Spleen (tissue), 11 donors: ENCODE measurements around the gene RSBN1L. TPM values are rescaled to one million over a fixed set of nuclear protein-coding genes. Genes with fewer than 3 reads are reported as not detected.

Source experiments
- DNase-seq: peaks from one replicate; pipeline ENCODE4 v3.0.0-alpha.2; 2020
- H3K27ac ChIP-seq, 8 donors: fragments of 200-600 bp; sonication (generic) in 7 of 8; 1 replicate in 4 of 8; 2 replicates in 4 of 8; pipeline versions ENCODE4 v1.5.0 to v1.8.0; 2016 to 2021; ENCODE audit warnings: inconsistent platforms in 4 of 8, mild to moderate bottlenecking in 4 of 8, moderate library complexity in 1 of 8
- H3K27me3 ChIP-seq, 7 donors: fragments of 200-600 bp; sonication (generic) in 6 of 7; replicated peaks in 1 of 7; 1 replicate in 4 of 7; 2 replicates in 3 of 7; pipeline versions ENCODE4 v1.5.0 to v1.8.0; 2016 to 2021; ENCODE audit warnings: inconsistent platforms in 3 of 7, mild to moderate bottlenecking in 1 of 7
- H3K36me3 ChIP-seq, 6 donors: fragments of 200-600 bp; sonication (generic) in 5 of 6; 1 replicate in 4 of 6; 2 replicates in 2 of 6; pipeline versions ENCODE4 v1.5.0 to v1.8.0; 2016 to 2021; ENCODE audit warnings: inconsistent platforms in 2 of 6
- H3K4me1 ChIP-seq, 6 donors: fragments of 200-600 bp; sonication (generic) in 5 of 6; 1 replicate in 3 of 6; 2 replicates in 3 of 6; pipeline versions ENCODE4 v1.5.0 to v1.8.0; 2016 to 2021; ENCODE audit warnings: inconsistent platforms in 3 of 6
- H3K4me3 ChIP-seq, 8 donors: fragments of 200-600 bp; sonication (generic) in 7 of 8; 1 replicate in 4 of 8; 2 replicates in 4 of 8; pipeline versions ENCODE4 v1.5.0 to v1.8.0; 2016 to 2021; ENCODE audit warnings: inconsistent platforms in 4 of 8, mild to moderate bottlenecking in 4 of 8, moderate library complexity in 2 of 8
- H3K9me3 ChIP-seq, 8 donors: fragments of 200-600 bp; sonication (generic) in 7 of 8; 1 replicate in 4 of 8; 2 replicates in 4 of 8; pipeline versions ENCODE4 v1.5.0 to v1.8.0; 2016 to 2021; ENCODE audit warnings: inconsistent platforms in 4 of 8
- POLR2A ChIP-seq, 3 donors: fragments of 450-650 bp; IDR thresholded peaks; one replicate each; pipeline ENCODE4 v1.5.1; 2017; ENCODE audit warnings: antibody characterized with exemption in 3 of 3, mild to moderate bottlenecking in 1 of 3
- POLR2AphosphoS5 ChIP-seq, 3 donors: sonication (generic); formaldehyde crosslinking; IDR thresholded peaks; one replicate each; pipeline ENCODE4 v1.5.1; 2017; ENCODE audit warnings: antibody characterized with exemption in 3 of 3
- whole genome bisulfite sequencing, 5 donors: extraction: QIAGEN DNeasy Blood & Tissue Kit in 3 of 5; methylation state at CpG; one replicate each; pipeline versions ENCODE4 v1.1.5 to v1.1.7; 2013 to 2018; 5-methylcytosine and 5-hydroxymethylcytosine counted together
- intact Hi-C: fragments of 100-400 bp; cut with DNase I; formaldehyde crosslinking; loops from one replicate; pipeline ENCODE4 v1.15.0; 2023; ENCODE audit warnings: low total_unique reads
- polyA plus RNA-seq, 3 donors: library from polyadenylated mRNA; stranded (reverse); fragments of 200-250 nt; gene quantifications; one replicate each; pipeline ENCODE4 v1.2.1, GENCODE V29; 2013
- total RNA-seq, 7 donors: library from RNA; depleted of rRNA in 3 of 7; stranded (reverse); fragments of >200 nt in 3 of 7; fragmentation: NEBNext Ultra II Directional in 4 of 7; extraction: Animal tissue kit (Norgen Biotek cat#: 25700) in 4 of 7; gene quantifications; one replicate each; pipeline versions ENCODE4 v1.1.0 to v1.2.1, GENCODE V29; 2016 to 2021
- TF ChIP-seq, protein P1 (sequence below), 11 experiments: fragments of 200-600 bp in 7 of 11; fragments of 450-650 bp in 4 of 11; sonication (generic) in 4 of 11; IDR thresholded peaks in 8 of 11; conservative IDR thresholded peaks in 3 of 11; 1 replicate in 7 of 11; 2 replicates in 4 of 11; pipeline versions ENCODE4 v1.4.0 to v1.8.0; 2016 to 2021; ENCODE audit warnings: antibody characterized with exemption in 11 of 11, inconsistent platforms in 4 of 11, mild to moderate bottlenecking in 1 of 11
- donor health status: healthy with polysubstance abuse.
- donor health status: DM: no; HTN: no; CAD: no; lungs with moderate emphysema.
- donor health status: DM: no; HTN: no; CAD: no.
- donor health status: Bipolar disorder and iron deficiency.
- donor health status: healthy.
- donor health status: DM: no; HTN: no; CAD: no.
- donor health status: DM: yes; HTN: yes; CAD: no.

RSBN1L gene
- total and polyA plus RNA-seq, 10 donors = 9.4 to 32.5 (median 27.5) TPM

DNA sequence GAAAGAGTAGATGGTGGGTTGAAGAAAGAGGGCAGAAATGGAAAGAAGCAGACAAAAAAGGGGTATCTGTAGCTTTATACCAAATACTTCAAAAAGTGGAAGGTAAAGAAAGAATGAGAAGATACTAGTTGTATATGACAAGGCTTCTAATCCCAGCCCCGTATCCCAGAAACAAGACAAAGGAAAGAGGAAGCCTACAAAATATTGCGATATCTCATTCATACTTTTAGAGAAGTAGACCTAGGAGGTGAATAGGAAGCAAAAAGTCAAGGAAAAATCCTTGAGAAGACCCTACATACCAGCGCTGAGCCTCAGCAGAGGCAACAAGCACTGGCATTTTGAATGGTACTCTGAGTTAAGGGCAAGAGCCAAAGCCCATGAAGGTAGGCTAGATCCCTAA lies 128.9 kb downstream of the RSBN1L start:
- DNase-seq = no peak
- Histone ChIP-seq H3K4me1 (peaks cover 4 to 59% (median 35%) of the 10 kb centered on the region in 6 donors), H3K27me3 (no peaks in the 10 kb centered on the region), H3K9me3 (peaks cover 11 to 55% (median 46%) of the 10 kb centered on the region in 8 donors), H3K36me3 (peaks cover 0 to 23% (median 4%) of the 10 kb centered on the region in 6 donors), H3K4me3 (no peak overlapping the region), H3K27ac (peak overlapping the region in 5 of 8 donors; percentile 2 to 84 (median 78))
- WGBS, 5 donors = 72 to 89% (median 80%) methylated on average over 3 of the region's 3 CpGs
- intact Hi-C loops = no loop called here
- TF ChIP-seq, protein P1, sequence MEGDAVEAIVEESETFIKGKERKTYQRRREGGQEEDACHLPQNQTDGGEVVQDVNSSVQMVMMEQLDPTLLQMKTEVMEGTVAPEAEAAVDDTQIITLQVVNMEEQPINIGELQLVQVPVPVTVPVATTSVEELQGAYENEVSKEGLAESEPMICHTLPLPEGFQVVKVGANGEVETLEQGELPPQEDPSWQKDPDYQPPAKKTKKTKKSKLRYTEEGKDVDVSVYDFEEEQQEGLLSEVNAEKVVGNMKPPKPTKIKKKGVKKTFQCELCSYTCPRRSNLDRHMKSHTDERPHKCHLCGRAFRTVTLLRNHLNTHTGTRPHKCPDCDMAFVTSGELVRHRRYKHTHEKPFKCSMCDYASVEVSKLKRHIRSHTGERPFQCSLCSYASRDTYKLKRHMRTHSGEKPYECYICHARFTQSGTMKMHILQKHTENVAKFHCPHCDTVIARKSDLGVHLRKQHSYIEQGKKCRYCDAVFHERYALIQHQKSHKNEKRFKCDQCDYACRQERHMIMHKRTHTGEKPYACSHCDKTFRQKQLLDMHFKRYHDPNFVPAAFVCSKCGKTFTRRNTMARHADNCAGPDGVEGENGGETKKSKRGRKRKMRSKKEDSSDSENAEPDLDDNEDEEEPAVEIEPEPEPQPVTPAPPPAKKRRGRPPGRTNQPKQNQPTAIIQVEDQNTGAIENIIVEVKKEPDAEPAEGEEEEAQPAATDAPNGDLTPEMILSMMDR (IDR thresholded peaks at IDR 0.05 in 8 of 11, conservative IDR thresholded peaks at IDR 0.05 in 3 of 11) = no peak
- TF ChIP-seq POLR2A (IDR thresholded peaks at IDR 0.05) = no peak
- TF ChIP-seq POLR2AphosphoS5 (IDR thresholded peaks at IDR 0.05) = no peak

DNA sequence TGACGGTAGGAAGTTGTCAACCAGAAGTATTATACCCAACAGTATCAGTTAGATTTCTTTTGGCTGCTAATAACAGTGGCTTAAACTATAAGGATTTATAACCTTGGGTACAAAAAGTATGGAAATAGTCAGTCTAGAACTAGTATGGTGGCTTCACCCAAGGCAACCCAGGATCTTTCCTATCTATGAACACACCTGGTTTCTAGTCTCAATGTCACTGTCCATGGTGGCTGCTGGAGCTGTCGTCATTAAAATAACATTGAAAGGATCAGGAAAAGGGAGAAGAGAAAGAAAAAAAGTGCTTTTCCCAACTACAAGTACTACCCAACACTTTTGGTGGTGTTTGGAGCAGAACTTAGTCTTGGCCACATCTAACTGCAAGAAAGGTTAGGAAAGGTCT lies 130.0 kb downstream of the RSBN1L start:
- 83 to 100% (median 92%) methylated on average over 2 of the region's 2 CpGs for WGBS, 5 donors
- no peak overlapping the region for H3K4me3 ChIP-seq
- peaks cover 4 to 71% (median 44%) of the 10 kb centered on the region in 6 donors for H3K4me1 ChIP-seq
- intact Hi-C loops = no loop called here
- H3K36me3 ChIP-seq = peaks cover 0 to 11% (median 0%) of the 10 kb centered on the region in 6 donors
- TF ChIP-seq POLR2AphosphoS5 (IDR thresholded peaks at IDR 0.05) = no peak
- no peak overlapping the region for H3K27ac ChIP-seq
- no peak for DNase-seq
- H3K27me3 ChIP-seq = no peaks in the 10 kb centered on the region
- peaks cover under 1 to 43% (median 34%) of the 10 kb centered on the region in 8 donors for H3K9me3 ChIP-seq

DNA sequence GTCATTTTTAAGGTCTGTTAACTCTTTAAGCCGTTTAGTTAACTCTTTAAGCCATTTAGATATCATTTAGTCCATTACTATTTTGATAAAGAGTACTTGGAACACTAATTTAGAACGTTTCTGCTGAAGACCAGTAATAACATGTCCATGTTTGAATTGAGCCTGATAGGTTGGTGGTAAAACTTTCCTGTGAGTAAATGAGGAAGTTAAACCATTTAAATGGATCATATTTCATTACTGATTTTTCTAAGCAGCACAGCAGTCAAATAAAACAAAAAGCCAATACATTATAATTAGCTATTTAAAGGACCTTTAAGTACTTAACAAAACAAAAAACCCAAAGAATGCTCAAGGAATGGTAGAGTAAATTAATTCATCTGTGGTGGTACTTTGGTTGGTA lies 131.7 kb downstream of the RSBN1L start:
- no peak overlapping the region for H3K27ac ChIP-seq
- H3K9me3 ChIP-seq = peaks cover 0 to 29% (median 20%) of the 10 kb centered on the region in 8 donors
- intact Hi-C loops = no loop called here
- TF ChIP-seq POLR2AphosphoS5 (IDR thresholded peaks at IDR 0.05) = no peak
- TF ChIP-seq POLR2A (IDR thresholded peaks at IDR 0.05) = no peak
- TF ChIP-seq, protein P1 (IDR thresholded peaks at IDR 0.05 in 8 of 11, conservative IDR thresholded peaks at IDR 0.05 in 3 of 11) = no peak
- DNase-seq = no peak
- WGBS, 5 donors = 38 to 59% (median 45%) methylated on average over 2 of the region's 2 CpGs
- H3K27me3 ChIP-seq = no peaks in the 10 kb centered on the region
- no peak overlapping the region for H3K4me3 ChIP-seq
- H3K4me1 ChIP-seq = peaks cover 4 to 88% (median 47%) of the 10 kb centered on the region in 6 donors
- H3K36me3 ChIP-seq = no peaks in the 10 kb centered on the region

DNA sequence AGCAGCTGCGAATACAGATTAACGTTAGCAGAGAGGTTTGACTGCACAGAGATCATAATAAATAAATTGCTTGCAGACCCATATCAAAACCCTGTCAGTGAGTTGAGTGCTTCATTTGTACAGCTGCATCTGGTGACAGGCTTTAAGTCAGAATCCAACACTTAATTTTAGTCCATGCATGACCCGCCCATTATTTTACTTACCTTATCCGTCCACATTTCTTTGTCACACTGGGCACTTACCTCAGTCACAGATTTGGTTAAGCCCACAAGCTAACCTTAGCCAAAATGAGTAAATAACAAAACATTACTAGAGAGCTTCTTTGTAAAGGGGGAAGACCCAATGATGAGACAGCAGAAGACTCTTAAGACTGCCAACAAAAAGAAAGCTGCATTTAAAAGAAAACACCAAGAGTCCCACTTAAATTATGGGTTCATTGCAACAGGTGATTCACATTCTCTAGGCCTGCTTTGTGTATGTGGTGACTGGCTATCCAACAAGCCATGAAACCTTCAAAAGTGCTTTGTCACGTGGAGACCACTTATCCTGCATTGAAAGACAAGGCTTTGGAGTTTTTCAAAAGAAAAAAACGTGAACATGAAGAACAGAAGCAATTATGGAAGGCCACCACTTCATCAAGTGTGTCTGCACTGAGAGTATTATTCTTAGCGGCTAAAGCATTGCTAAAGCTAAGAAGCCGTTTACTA lies 134.5 kb downstream of the RSBN1L start:
- H3K9me3 ChIP-seq = peaks cover 0 to 11% (median 9%) of the 10 kb centered on the region in 8 donors
- no peak for TF ChIP-seq POLR2A (IDR thresholded peaks at IDR 0.05)
- TF ChIP-seq, protein P1 (IDR thresholded peaks at IDR 0.05 in 8 of 11, conservative IDR thresholded peaks at IDR 0.05 in 3 of 11) = no peak
- no peak for TF ChIP-seq POLR2AphosphoS5 (IDR thresholded peaks at IDR 0.05)
- 86 to 92% (median 88%) methylated on average over 8 of the region's 8 CpGs for WGBS, 5 donors
- no peak for DNase-seq
- intact Hi-C loops = no loop called here
- H3K27ac ChIP-seq = peak overlapping the region in 3 of 8 donors; percentile 1 to 61 (median 3)
- no peaks in the 10 kb centered on the region for H3K27me3 ChIP-seq
- no peaks in the 10 kb centered on the region for H3K36me3 ChIP-seq
- no peak overlapping the region for H3K4me3 ChIP-seq
- peaks cover 4 to 92% (median 48%) of the 10 kb centered on the region in 6 donors for H3K4me1 ChIP-seq
